Hepatocyte (in vitro differentiated cells): ENCODE results near the gene ZNF302. TPM values are rescaled to one million over a fixed set of nuclear protein-coding genes. Genes with fewer than 3 reads are reported as not detected.

Source experiments
- DNase-seq: peaks from one replicate; pipeline ENCODE4 v3.0.0-alpha.2; 2016; ENCODE audit warnings: low spot score
- H2AFZ ChIP-seq: fragments of 200-600 bp; sonication (generic); 2 replicates; pipeline ENCODE4 v1.6.0; 2016; ENCODE audit warnings: antibody characterized with exemption, mild to moderate bottlenecking
- H3K27ac ChIP-seq: fragments of 200-600 bp; sonication (generic); 2 replicates; pipeline ENCODE4 v1.5.1; 2016; ENCODE audit warnings: mild to moderate bottlenecking
- H3K27me3 ChIP-seq: fragments of 200-600 bp; sonication (generic); 2 replicates; pipeline ENCODE4 v1.6.1; 2016
- H3K36me3 ChIP-seq: fragments of 200-600 bp; sonication (generic); replicated peaks from 2 replicates; pipeline ENCODE4 v1.5.1; 2016; ENCODE audit warnings: low read depth; ENCODE audit not compliant: insufficient read depth
- H3K4me1 ChIP-seq: fragments of 200-600 bp; sonication (generic); 2 replicates; pipeline ENCODE4 v1.5.1; 2016; ENCODE audit warnings: mild to moderate bottlenecking, moderate library complexity; ENCODE audit not compliant: insufficient read depth
- H3K4me2 ChIP-seq: fragments of 200-600 bp; sonication (generic); 2 replicates; pipeline ENCODE4 v1.6.0; 2016
- H3K4me3 ChIP-seq: fragments of 200-600 bp; sonication (generic); 2 replicates; pipeline ENCODE4 v1.5.1; 2016; ENCODE audit warnings: mild to moderate bottlenecking
- H3K79me2 ChIP-seq: fragments of 200-600 bp; sonication (generic); 2 replicates; pipeline ENCODE4 v1.6.0; 2017; ENCODE audit warnings: mild to moderate bottlenecking
- H3K9me2 ChIP-seq: fragments of 200-600 bp; sonication (generic); replicated peaks from 2 replicates; pipeline ENCODE4 v1.6.0; 2017; ENCODE audit warnings: mild to moderate bottlenecking; ENCODE audit not compliant: insufficient read depth
- H3K9me3 ChIP-seq: fragments of 200-600 bp; sonication (generic); 2 replicates; pipeline ENCODE4 v1.5.1; 2016; ENCODE audit warnings: low read depth, mild to moderate bottlenecking
- H4K20me1 ChIP-seq: fragments of 200-600 bp; sonication (generic); 2 replicates; pipeline ENCODE4 v1.6.0; 2016; ENCODE audit warnings: mild to moderate bottlenecking; ENCODE audit not compliant: insufficient read depth, poor library complexity, severe bottlenecking
- CTCF ChIP-seq: fragments of 200-600 bp; sonication (generic); IDR thresholded peaks from 2 replicates; pipeline ENCODE4 v1.5.1; 2016; ENCODE audit warnings: antibody characterized with exemption, mild to moderate bottlenecking; ENCODE audit not compliant: poor library complexity
- EZH2 ChIP-seq: fragments of 200-600 bp; sonication (generic); IDR thresholded peaks from 2 replicates; pipeline ENCODE4 v1.6.1; 2016; ENCODE audit warnings: antibody characterized with exemption, mild to moderate bottlenecking, borderline replicate concordance
- EZH2phosphoT487 ChIP-seq: fragments of 200-600 bp; sonication (generic); IDR thresholded peaks from one replicate; pipeline ENCODE4 v1.6.1; 2018; ENCODE audit warnings: antibody characterized with exemption, mild to moderate bottlenecking, low read depth, moderate library complexity; ENCODE audit not compliant: unreplicated experiment, severe bottlenecking
- WGBS: methylation state at CpG from one replicate; pipeline ENCODE4 v1.1.6; 2016; ENCODE audit warnings: low lambda C conversion rate; ENCODE audit errors: missing lambda C conversion rate; 5-methylcytosine and 5-hydroxymethylcytosine counted together
- polyA plus RNA-seq: library from polyadenylated mRNA; unstranded; fragments of >200 nt; fragmentation: Nextera tagmentation; extraction: Ambion mirVana; gene quantifications from 2 replicates; pipeline ENCODE4 v1.2.1, GENCODE V29; 2016
- total RNA-seq: library from RNA; depleted of rRNA; stranded (reverse); fragments of >200 nt; gene quantifications from 2 replicates; pipeline ENCODE4 v1.2.3, GENCODE V29; 2014

Gene ZNF302
- total and polyA plus RNA-seq, 2 experiments from 2014 or later, result 19.5 to 29.1 TPM

DNA sequence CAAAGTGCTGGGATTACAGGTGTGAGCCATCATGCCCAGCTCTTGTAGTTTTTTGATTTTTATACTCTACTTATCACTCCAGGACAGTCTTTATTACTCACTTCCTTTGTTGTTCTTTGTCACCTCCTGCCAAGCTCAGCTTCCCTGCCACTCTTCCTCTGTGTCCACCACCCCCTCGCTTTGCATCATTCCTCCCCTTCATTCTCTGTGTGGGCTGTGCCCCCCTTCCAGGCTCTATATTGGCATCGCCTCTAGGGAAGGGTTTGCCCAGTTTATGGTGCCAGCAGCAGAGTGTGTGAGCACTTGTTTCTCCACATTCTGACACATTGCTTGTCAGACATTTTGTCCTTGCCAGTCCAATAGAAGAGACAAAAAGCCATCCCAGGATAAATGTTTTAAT, 15.1 kb downstream of the ZNF302 start:
- no peaks in the 10 kb centered on the region for H3K9me2 ChIP-seq
- DNase-seq, result no peak
- no peaks in the 10 kb centered on the region for H3K79me2 ChIP-seq
- H3K9me3 ChIP-seq, result no peaks in the 10 kb centered on the region
- no peak for TF ChIP-seq EZH2phosphoT487
- TF ChIP-seq CTCF, result no peak
- no peak for TF ChIP-seq EZH2
- no peaks in the 10 kb centered on the region for H4K20me1 ChIP-seq
- no peak overlapping the region for H3K4me3 ChIP-seq
- no peaks in the 10 kb centered on the region for H3K27me3 ChIP-seq
- H3K4me2 ChIP-seq, result no peak overlapping the region
- H3K36me3 ChIP-seq, result no peaks in the 10 kb centered on the region
- WGBS, result 63% methylated on average over 2 of the region's 2 CpGs
- no peak overlapping the region for H2AFZ ChIP-seq
- no peak overlapping the region for H3K27ac ChIP-seq
- no peaks in the 10 kb centered on the region for H3K4me1 ChIP-seq

DNA sequence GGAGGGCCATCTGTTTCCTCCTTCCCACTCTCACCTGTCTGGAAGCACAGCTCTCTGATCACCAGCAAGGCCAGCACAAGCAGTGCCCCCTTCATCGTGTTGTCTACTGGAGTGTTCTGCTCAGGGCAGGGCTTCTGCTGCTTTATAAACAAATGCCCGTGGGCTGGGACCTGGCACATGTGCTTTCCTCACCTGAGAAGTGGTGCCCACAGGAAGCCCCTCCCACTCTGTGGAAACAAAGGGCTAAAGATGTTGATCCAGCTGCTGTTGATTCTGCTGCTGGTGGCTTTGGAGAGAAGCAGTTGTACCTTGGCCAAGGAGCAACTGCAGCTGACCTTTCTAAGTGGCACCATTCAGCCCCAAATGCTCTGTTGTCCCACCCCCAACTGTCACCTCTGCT, 30.2 kb downstream of the ZNF302 start:
- Histone ChIP-seq H3K4me2 (no peak overlapping the region), H3K9me2 (no peaks in the 10 kb centered on the region), H2AFZ (no peak overlapping the region), H3K36me3 (no peaks in the 10 kb centered on the region), H3K9me3 (peaks cover 3% of the 10 kb centered on the region), H4K20me1 (no peaks in the 10 kb centered on the region), H3K4me1 (no peaks in the 10 kb centered on the region), H3K79me2 (no peaks in the 10 kb centered on the region), H3K27ac (no peak overlapping the region), H3K27me3 (no peaks in the 10 kb centered on the region), H3K4me3 (no peak overlapping the region)
- TF ChIP-seq EZH2phosphoT487 (no peak), EZH2 (no peak), CTCF (no peak)
- DNase-seq, result no peak
- 63% methylated on average over 2 of the region's 2 CpGs for WGBS

DNA sequence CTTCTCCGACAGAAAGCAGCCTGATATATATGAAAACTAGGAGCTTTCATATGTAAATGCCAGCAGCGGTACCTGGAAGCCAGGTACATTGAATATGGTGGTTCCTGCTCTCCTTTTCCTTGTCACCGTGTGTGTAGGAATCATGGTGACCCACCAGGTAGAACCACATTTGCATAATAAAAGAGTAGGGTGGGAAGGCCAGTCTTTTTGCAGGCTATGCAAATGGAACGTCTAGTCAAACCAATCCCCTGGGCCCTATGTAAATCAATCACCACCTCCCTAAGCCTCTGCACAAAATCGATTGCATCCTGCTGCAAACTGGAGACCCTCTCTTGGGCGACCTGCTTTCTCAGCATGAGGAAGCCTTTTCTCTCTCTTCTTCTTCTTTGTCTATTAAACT, 34.4 kb downstream of the ZNF302 start:
- H3K9me3 ChIP-seq, result peaks cover 12% of the 10 kb centered on the region
- no peak overlapping the region for H3K27ac ChIP-seq
- H2AFZ ChIP-seq, result no peak overlapping the region
- TF ChIP-seq EZH2phosphoT487 (no peak), CTCF (no peak), EZH2 (no peak)
- H3K4me2 ChIP-seq, result no peak overlapping the region
- H3K4me1 ChIP-seq, result no peaks in the 10 kb centered on the region
- DNase-seq, result no peak
- no peaks in the 10 kb centered on the region for H4K20me1 ChIP-seq
- WGBS, result 61% methylated on average over 6 of the region's 6 CpGs
- H3K27me3 ChIP-seq, result no peaks in the 10 kb centered on the region
- H3K79me2 ChIP-seq, result no peaks in the 10 kb centered on the region
- no peaks in the 10 kb centered on the region for H3K36me3 ChIP-seq
- H3K4me3 ChIP-seq, result no peak overlapping the region
- no peaks in the 10 kb centered on the region for H3K9me2 ChIP-seq
